HCT116 (cell line): ENCODE measurements around the gene CAP2. TPM values are rescaled to one million over a fixed set of nuclear protein-coding genes. Genes with fewer than 3 reads are reported as not detected.

Experiments used
- ATAC-seq: fragments of 200-7000 bp; cut with Tn5 transposase; 2 replicates; pipeline ENCODE4 v1.9.1; 2020; ENCODE audit warnings: mild to moderate bottlenecking, moderate library complexity
- BruUV-seq: library from RNA; stranded (reverse); fragments of 400-500 nt; replicated peaks from 2 replicates; lab custom pipeline; 2021; lab: Mats Ljungman, UMichigan
- CTCF ChIA-PET: fragments of 300-600 bp; sonication (Branson Sonifier 250); formaldehyde crosslinking; loops from one replicate; lab custom pipeline; 2021; ENCODE audit warnings: antibody characterized with exemption; lab: Charles Lee
- POLR2A ChIA-PET: fragments of 300-600, 350-600 bp; sonication (Branson Sonifier 250); formaldehyde crosslinking; loops from one replicate; lab custom pipeline; 2021; ENCODE audit warnings: antibody characterized with exemption; lab: Charles Lee
- RAD21 ChIA-PET, 2 experiments: fragments of 300-600 bp; sonication (Branson Sonifier 250); formaldehyde crosslinking; loops; one replicate each; lab custom pipeline; 2023; ENCODE audit warnings: low total read pairs in 2 of 2; ENCODE audit not compliant: uncharacterized antibody in 2 of 2, unreplicated experiment in 2 of 2, low non-redundant PET in 1 of 2; lab: Charles Lee
- DNase-seq: peaks from one replicate; pipeline ENCODE4 v3.0.0-alpha.2; 2010; ENCODE audit warnings: low read depth, low spot score
- H2AFZ ChIP-seq: fragments of 200-600 bp; shearing (Covaris generic), sonication (generic); 2 replicates; pipeline ENCODE4 v1.6.1; 2017; ENCODE audit warnings: low read depth, mixed run types, mixed read lengths, antibody characterized with exemption, low read length; ENCODE audit not compliant: poor library complexity, severe bottlenecking
- H3K27ac ChIP-seq: 2 replicates; pipeline ENCODE4 v1.5.1; 2012; ENCODE audit warnings: low read depth, low read length
- H3K27me3 ChIP-seq: fragments of 200-600 bp; sonication (generic); 2 replicates; pipeline ENCODE4 v1.6.1; 2016; ENCODE audit warnings: mixed run types, low read length, mixed read lengths; ENCODE audit not compliant: insufficient read depth
- H3K36me3 ChIP-seq, 2 experiments: fragments of 200-500 bp in 1 of 2; fragments of 200-600 bp in 1 of 2; sonication (Bioruptor generic) in 1 of 2; sonication (generic) in 1 of 2; 2 replicates each; pipeline versions ENCODE4 v1.5.1 to v1.6.1; 2014 to 2016; ENCODE audit warnings: low read length in 2 of 2, inconsistent platforms in 1 of 2, mixed read lengths in 1 of 2, mixed run types in 1 of 2; ENCODE audit not compliant: insufficient read depth in 2 of 2, control insufficient read depth in 1 of 2
- H3K4me1 ChIP-seq, 2 experiments: fragments of 200-600 bp in 1 of 2; sonication (generic) in 1 of 2; 2 replicates each; pipeline versions ENCODE4 v1.5.1 to v1.6.1; 2012 to 2017; ENCODE audit warnings: low read length in 2 of 2, inconsistent platforms in 1 of 2, mild to moderate bottlenecking in 1 of 2, mixed read lengths in 1 of 2, mixed run types in 1 of 2, moderate library complexity in 1 of 2; ENCODE audit not compliant: insufficient read depth in 2 of 2, control insufficient read depth in 1 of 2
- H3K4me2 ChIP-seq: fragments of 200-600 bp; sonication (generic); 2 replicates; pipeline ENCODE4 v1.6.1; 2017; ENCODE audit warnings: mixed run types, low read length, mixed read lengths
- H3K4me3 ChIP-seq, 2 experiments: fragments of 200-600 bp in 1 of 2; sonication (generic) in 1 of 2; replicated peaks in 1 of 2; 2 replicates each; pipeline ENCODE4 v1.5.1; 2011 to 2016; ENCODE audit warnings: low read length in 2 of 2, control low read depth in 1 of 2, low read depth in 1 of 2, mild to moderate bottlenecking in 1 of 2, mixed read lengths in 1 of 2, mixed run types in 1 of 2
- H3K79me2 ChIP-seq: fragments of 200-600 bp; sonication (generic); 2 replicates; pipeline ENCODE4 v1.6.1; 2017; ENCODE audit warnings: mild to moderate bottlenecking, mixed run types, low read length, moderate library complexity, mixed read lengths; ENCODE audit not compliant: insufficient read depth
- H3K9ac ChIP-seq: fragments of 200-600 bp; sonication (generic); 2 replicates; pipeline ENCODE4 v1.6.1; 2016; ENCODE audit warnings: low read length, mixed read lengths
- H3K9me2 ChIP-seq: fragments of 200-600 bp; sonication (generic), shearing (Covaris generic); 2 replicates; pipeline ENCODE4 v1.6.1; 2017; ENCODE audit warnings: mixed run types, mild to moderate bottlenecking, moderate library complexity; ENCODE audit not compliant: insufficient read depth
- H3K9me3 ChIP-seq, 2 experiments: fragments of 200-500 bp in 1 of 2; fragments of 200-600 bp in 1 of 2; sonication (Bioruptor generic) in 1 of 2; sonication (generic) in 1 of 2; 2 replicates each; pipeline ENCODE4 v1.6.1; 2014 to 2017; ENCODE audit warnings: low read length in 2 of 2, mixed read lengths in 2 of 2, inconsistent platforms in 1 of 2, low read depth in 1 of 2, mild to moderate bottlenecking in 1 of 2, mixed run types in 1 of 2, moderate library complexity in 1 of 2; ENCODE audit not compliant: control insufficient read depth in 1 of 2, insufficient read depth in 1 of 2
- H4K20me1 ChIP-seq: fragments of 200-600 bp; sonication (generic), shearing (Covaris generic); 2 replicates; pipeline ENCODE4 v1.6.1; 2017; ENCODE audit warnings: mixed run types, mild to moderate bottlenecking, moderate library complexity; ENCODE audit not compliant: insufficient read depth
- ELF1 ChIP-seq: IDR thresholded peaks from 2 replicates; pipeline ENCODE4 v1.6.1; 2012; ENCODE audit warnings: low read depth, borderline replicate concordance
- EZH2 ChIP-seq: fragments of 200-600 bp; sonication (generic); IDR thresholded peaks from 2 replicates; pipeline ENCODE4 v1.6.1; 2017; ENCODE audit warnings: antibody characterized with exemption, mixed run types
- EZH2phosphoT487 ChIP-seq: fragments of 200-600 bp; IDR thresholded peaks from 2 replicates; pipeline ENCODE4 v1.6.1; 2018; ENCODE audit warnings: antibody characterized with exemption, borderline replicate concordance
- JUND ChIP-seq: IDR thresholded peaks from 2 replicates; pipeline ENCODE4 v1.6.1; 2012
- MAX ChIP-seq: IDR thresholded peaks from 2 replicates; pipeline ENCODE4 v1.6.1; 2012
- POLR2A ChIP-seq: IDR thresholded peaks from 2 replicates; pipeline ENCODE4 v1.7.0; 2011; ENCODE audit warnings: borderline replicate concordance; ENCODE audit not compliant: insufficient read depth, insufficient read length; ENCODE audit errors: extremely low read depth
- RAD21 ChIP-seq: IDR thresholded peaks from 2 replicates; pipeline ENCODE4 v1.6.1; 2012; ENCODE audit warnings: low read depth, mild to moderate bottlenecking
- SIN3A ChIP-seq: IDR thresholded peaks from 2 replicates; pipeline ENCODE4 v1.6.1; 2012; ENCODE audit warnings: low read depth
- TCF7L2 ChIP-seq: IDR thresholded peaks from 2 replicates; pipeline ENCODE4 v1.7.0; 2011; ENCODE audit warnings: borderline replicate concordance, inconsistent platforms; ENCODE audit not compliant: insufficient read depth, insufficient read length; ENCODE audit errors: extremely low read depth
- ZFX ChIP-seq: fragments of 450-650 bp; IDR thresholded peaks from 2 replicates; pipeline ENCODE4 v1.6.1; 2017
- ZNF274 ChIP-seq: fragments of 200-500 bp; sonication (Bioruptor generic); IDR thresholded peaks from 2 replicates; pipeline ENCODE4 v1.6.1; 2014; ENCODE audit warnings: mild to moderate bottlenecking, low read depth, low read length, inconsistent platforms
- intact Hi-C: fragments of 100-400 bp; cut with micrococcal nuclease; formaldehyde crosslinking; loops from 2 replicates; pipeline ENCODE4 v1.10.0; 2022
- total RNA-seq: library from RNA; stranded (reverse); gene quantifications from one replicate; pipeline ENCODE4 v1.2.1, GENCODE V29; 2021; ENCODE audit not compliant: unreplicated experiment
- TF ChIP-seq, protein P1 (sequence below): IDR thresholded peaks from 2 replicates; pipeline ENCODE4 v1.6.1; 2012

Gene CAP2
- total RNA-seq, 1 experiment from 2014 or later: 3.8 TPM

DNA sequence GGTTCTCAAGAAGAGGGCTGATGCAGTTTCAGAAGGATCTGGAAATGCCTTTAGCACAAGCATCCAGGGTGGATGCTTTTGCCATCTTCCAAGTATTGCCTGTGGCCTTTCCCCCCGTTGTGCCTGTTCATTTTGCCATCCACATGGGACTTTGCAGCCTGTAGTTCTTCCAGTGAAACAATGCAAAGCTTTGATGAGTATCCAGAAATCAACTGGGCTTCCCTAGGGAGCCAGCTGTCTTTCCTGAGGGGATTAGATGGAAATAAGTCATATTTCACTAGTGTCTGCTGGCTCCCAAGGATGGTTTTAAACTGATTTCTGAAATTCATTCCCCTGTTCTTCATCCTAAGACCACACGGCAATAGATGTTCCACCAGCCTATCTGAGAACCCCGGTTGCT, 63.3 kb downstream of the CAP2 start:
- intact Hi-C loops: no loop called here
- no TSS peak for BruUV-seq
- POLR2A ChIA-PET: no interaction called here
- DNase-seq: no peak
- Histone ChIP-seq H3K9ac (no peak overlapping the region), H3K4me1 (no peaks in the 10 kb centered on the region), H3K36me3 (no peaks in the 10 kb centered on the region), H3K27ac (no peak overlapping the region), H4K20me1 (no peaks in the 10 kb centered on the region), H3K27me3 (no peaks in the 10 kb centered on the region), H3K9me3 (no peaks in the 10 kb centered on the region), H3K9me2 (no peaks in the 10 kb centered on the region), H3K4me2 (no peak overlapping the region), H3K4me3 (no peak overlapping the region), H3K79me2 (no peaks in the 10 kb centered on the region), H2AFZ (no peak overlapping the region)
- RAD21 ChIA-PET: no interaction called here
- CTCF ChIA-PET: no interaction called here
- ATAC-seq: no peak
- TF ChIP-seq EZH2 (no peak), MAX (no peak), ZNF274 (no peak), TCF7L2 (no peak)

DNA sequence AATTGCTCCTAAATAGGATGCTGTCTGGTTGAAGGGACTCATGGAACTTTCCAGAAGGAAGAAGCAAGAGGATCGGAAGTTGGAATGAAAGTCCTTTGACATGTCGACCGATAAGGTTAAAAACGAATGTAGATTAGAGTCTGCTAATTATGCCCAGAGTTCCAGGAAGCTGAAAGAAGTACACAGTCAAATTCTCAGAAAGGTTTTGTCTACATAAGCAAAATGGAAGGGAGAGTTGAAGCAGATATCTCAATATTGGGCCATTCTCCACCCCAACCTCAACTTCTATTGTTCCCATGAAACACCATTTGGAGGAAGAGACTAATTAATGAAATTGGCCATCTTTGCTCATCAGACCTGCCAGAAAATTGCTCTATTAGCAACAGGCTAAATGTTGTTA, 64.0 kb downstream of the CAP2 start:
- Histone ChIP-seq H3K4me3 (no peak overlapping the region), H3K27ac (no peak overlapping the region), H3K4me2 (no peak overlapping the region), H2AFZ (no peak overlapping the region), H3K4me1 (no peaks in the 10 kb centered on the region), H3K9me2 (no peaks in the 10 kb centered on the region), H3K36me3 (no peaks in the 10 kb centered on the region), H3K27me3 (no peaks in the 10 kb centered on the region), H4K20me1 (no peaks in the 10 kb centered on the region), H3K9me3 (no peaks in the 10 kb centered on the region), H3K9ac (no peak overlapping the region), H3K79me2 (no peaks in the 10 kb centered on the region)
- BruUV-seq: no TSS peak
- ATAC-seq (no peak), DNase-seq (no peak)
- ChIA-PET POLR2A (no interaction called here), RAD21 (no interaction called here), CTCF (no interaction called here)
- TF ChIP-seq ELF1 (no peak), JUND (no peak), TCF7L2 (no peak), SIN3A (no peak), RAD21 (no peak), EZH2 (no peak), POLR2A (no peak), EZH2phosphoT487 (no peak), ZFX (no peak)
- TF ChIP-seq, protein P1, sequence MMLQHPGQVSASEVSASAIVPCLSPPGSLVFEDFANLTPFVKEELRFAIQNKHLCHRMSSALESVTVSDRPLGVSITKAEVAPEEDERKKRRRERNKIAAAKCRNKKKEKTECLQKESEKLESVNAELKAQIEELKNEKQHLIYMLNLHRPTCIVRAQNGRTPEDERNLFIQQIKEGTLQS: no peak
- intact Hi-C loops: no loop called here
